ENCODE results near the gene EXOSC1.
"Not testable (repeated sequence)": the region's sequence is repeated elsewhere in the genome, so short reads cannot be mapped to it uniquely, and the experiment has no call there.

GRCh38 chr10:97468781-97469180 is 23.0 kb upstream of the EXOSC1 start:
- TF ChIP-seq, protein P1, sequence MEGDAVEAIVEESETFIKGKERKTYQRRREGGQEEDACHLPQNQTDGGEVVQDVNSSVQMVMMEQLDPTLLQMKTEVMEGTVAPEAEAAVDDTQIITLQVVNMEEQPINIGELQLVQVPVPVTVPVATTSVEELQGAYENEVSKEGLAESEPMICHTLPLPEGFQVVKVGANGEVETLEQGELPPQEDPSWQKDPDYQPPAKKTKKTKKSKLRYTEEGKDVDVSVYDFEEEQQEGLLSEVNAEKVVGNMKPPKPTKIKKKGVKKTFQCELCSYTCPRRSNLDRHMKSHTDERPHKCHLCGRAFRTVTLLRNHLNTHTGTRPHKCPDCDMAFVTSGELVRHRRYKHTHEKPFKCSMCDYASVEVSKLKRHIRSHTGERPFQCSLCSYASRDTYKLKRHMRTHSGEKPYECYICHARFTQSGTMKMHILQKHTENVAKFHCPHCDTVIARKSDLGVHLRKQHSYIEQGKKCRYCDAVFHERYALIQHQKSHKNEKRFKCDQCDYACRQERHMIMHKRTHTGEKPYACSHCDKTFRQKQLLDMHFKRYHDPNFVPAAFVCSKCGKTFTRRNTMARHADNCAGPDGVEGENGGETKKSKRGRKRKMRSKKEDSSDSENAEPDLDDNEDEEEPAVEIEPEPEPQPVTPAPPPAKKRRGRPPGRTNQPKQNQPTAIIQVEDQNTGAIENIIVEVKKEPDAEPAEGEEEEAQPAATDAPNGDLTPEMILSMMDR (IDR thresholded peaks at IDR 0.05), result not testable (repeated sequence)
- not testable (repeated sequence) for TF ChIP-seq POLR2A (IDR thresholded peaks at IDR 0.05)
